Measurements from ENCODE around the gene CALML6. TPM values are rescaled to one million over a fixed set of nuclear protein-coding genes. Genes with fewer than 3 reads are reported as not detected.

Gene CALML6
- total RNA-seq, 1 experiment from 2014 or later, result 1.9 TPM

DNA sequence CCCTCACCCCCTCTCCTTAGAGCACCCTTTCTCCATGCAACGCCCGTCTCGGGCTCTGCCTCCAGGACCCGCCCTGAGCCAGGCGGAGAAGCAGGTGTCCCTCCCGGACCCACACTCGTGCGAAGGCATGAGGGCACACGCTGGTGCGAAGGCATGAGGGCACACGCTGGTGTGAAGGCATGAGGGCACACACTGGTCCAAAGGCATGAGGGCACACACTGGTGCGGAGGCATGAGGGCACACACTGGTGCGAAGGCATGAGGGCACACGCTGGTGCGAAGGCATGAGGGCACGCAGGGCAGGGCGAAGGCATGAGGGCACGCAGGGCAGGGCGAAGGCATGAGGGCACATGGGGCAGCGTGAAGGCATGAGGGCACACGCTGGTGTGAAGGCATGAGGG is 9.8 kb downstream of the CALML6 start:
- POLR2A ChIA-PET, result no interaction called here
- no peak for DNase-seq (ENCODE audit: low spot score)
- CTCF ChIA-PET, result interaction anchor here (0.6 to 3.4 kb wide), 5 partner anchors 13 to 296 kb away, joined by 3 to 23 read pairs (median 5); no protein-coding TSS in a partner anchor
- Mint-ChIP-seq H3K4me3 (no peak overlapping the region), H3K36me3 (no peaks in the 10 kb centered on the region), H3K4me1 (no peaks in the 10 kb centered on the region), H3K27ac (no peak overlapping the region), H3K27me3 (ENCODE audit: low read depth) (no peaks in the 10 kb centered on the region), H3K9me3 (peaks cover 4% of the 10 kb centered on the region)
- no peak for TF ChIP-seq RORB (CRISPR knock-in tag; IDR thresholded peaks at IDR 0.05)
- TF ChIP-seq NR2C2 (CRISPR knock-in tag; IDR thresholded peaks at IDR 0.05), result no peak
- TF ChIP-seq ESRRA (CRISPR knock-in tag; IDR thresholded peaks at IDR 0.05; ENCODE audit: borderline replicate concordance), result no peak
- TF ChIP-seq FOXJ3 (CRISPR knock-in tag; IDR thresholded peaks at IDR 0.05; ENCODE audit: borderline replicate concordance), result no peak
- no peak for ATAC-seq

DNA sequence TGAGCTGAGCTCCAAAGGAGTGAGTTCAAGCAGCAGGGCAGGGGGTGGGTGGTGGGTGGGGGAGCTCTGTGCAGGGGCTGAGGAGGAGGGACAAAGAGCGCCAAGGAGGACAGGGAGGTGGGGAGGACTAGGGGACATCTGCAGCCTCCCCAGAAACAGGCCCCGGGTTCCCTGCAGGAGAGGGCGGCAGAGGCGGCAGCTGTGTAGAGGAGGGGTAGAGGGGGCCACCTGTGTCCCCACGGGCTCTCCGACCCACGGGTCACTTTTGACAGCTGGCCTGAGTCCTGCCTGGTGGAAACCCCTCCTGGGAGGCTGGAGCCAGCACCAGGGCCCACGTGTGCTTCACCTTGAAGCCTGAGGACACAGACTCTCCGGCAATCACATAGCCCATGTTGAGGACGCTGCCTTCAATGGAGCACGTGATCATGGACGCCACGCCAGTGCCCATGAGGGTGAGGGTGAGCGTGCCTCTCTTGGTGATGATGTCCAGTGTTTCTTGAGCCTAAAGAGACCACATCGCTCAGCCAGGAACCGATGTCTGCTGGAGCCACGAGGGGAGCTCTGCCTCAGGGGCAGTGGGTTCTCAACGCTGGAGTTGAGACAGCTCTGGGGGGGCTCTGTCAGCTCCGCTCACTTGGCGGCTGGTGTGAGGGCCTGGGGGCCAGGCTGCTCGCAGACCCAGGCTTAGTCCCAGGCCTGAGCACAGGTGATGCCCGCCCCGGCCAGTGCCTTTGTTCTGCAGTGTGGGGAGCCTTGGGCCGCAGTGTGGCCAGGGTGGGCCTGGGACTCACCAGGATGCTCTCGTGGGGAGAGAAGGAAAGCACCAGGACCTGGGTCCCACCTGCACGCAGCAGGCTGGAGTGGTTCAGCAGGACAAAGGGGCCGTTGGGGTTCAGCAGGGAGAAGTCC is 10.6 kb downstream of the CALML6 start:
- no peak for TF ChIP-seq JUN (CRISPR knock-in tag; IDR thresholded peaks at IDR 0.05)
- TF ChIP-seq, protein P1, sequence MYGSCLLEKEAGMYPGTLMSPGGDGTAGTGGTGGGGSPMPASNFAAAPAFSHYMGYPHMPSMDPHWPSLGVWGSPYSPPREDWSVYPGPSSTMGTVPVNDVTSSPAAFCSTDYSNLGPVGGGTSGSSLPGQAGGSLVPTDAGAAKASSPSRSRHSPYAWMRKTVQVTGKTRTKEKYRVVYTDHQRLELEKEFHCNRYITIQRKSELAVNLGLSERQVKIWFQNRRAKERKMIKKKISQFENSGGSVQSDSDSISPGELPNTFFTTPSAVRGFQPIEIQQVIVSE (CRISPR knock-in tag; IDR thresholded peaks at IDR 0.05; ENCODE audit: borderline replicate concordance), result no peak
- TF ChIP-seq, protein P2, sequence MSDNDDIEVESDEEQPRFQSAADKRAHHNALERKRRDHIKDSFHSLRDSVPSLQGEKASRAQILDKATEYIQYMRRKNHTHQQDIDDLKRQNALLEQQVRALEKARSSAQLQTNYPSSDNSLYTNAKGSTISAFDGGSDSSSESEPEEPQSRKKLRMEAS (CRISPR knock-in tag; IDR thresholded peaks at IDR 0.05), result no peak
- Mint-ChIP-seq H3K27ac (no peak overlapping the region), H3K4me1 (no peaks in the 10 kb centered on the region), H3K27me3 (ENCODE audit: low read depth) (no peaks in the 10 kb centered on the region), H3K36me3 (no peaks in the 10 kb centered on the region), H3K4me3 (no peak overlapping the region), H3K9me3 (peaks cover 4% of the 10 kb centered on the region)
- POLR2A ChIA-PET, result interaction anchor here (0.6 kb wide), 1 partner anchor 527 kb away, joined by 3 read pairs; the partner anchor contains the start of gene CCNL2
- ATAC-seq, result no peak
- CTCF ChIA-PET, result interaction anchor here (0.6 to 3.4 kb wide), 8 partner anchors 14 to 297 kb away, joined by 3 to 23 read pairs (median 4); no protein-coding TSS in a partner anchor
- no peak for DNase-seq (ENCODE audit: low spot score)

DNA sequence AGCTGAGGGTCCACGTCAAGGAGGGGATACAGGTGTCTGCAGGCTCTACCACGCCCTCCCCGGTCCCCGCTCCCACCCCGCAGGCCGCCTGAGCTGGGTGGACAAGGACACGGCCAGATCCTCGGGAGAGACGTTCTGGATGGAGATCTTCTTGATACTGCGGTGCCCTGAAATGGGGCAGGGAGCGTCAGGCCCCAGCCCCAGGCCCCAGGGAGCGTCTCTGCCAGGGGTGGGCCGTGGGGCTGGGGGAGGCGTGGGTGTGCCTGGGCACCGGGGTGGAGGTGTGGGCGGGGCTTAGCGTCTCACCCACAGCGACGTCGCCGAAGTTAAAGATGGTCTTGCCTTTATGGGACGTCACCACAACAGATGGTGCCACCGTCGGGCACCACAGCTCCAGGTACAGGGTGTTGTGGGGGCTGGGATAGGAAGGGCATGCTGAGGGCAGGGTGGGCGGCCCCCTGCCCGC is 11.3 kb downstream of the CALML6 start:
- no peak for ATAC-seq
- DNase-seq (ENCODE audit: low spot score), result no peak
- CTCF ChIA-PET, result interaction anchor here (0.9 to 2.7 kb wide), 4 partner anchors 18 to 149 kb away, joined by 3 to 12 read pairs (median 6); no protein-coding TSS in a partner anchor
- Mint-ChIP-seq H3K4me3 (no peak overlapping the region), H3K9me3 (peaks cover 4% of the 10 kb centered on the region), H3K27ac (no peak overlapping the region), H3K36me3 (no peaks in the 10 kb centered on the region), H3K4me1 (no peaks in the 10 kb centered on the region), H3K27me3 (ENCODE audit: low read depth) (no peaks in the 10 kb centered on the region)
- POLR2A ChIA-PET, result interaction anchor here (0.6 kb wide), 1 partner anchor 527 kb away, joined by 3 read pairs; the partner anchor contains the start of gene CCNL2
- TF ChIP-seq ZNF416 (CRISPR knock-in tag; IDR thresholded peaks at IDR 0.05) (no peak), RORB (CRISPR knock-in tag; IDR thresholded peaks at IDR 0.05) (no peak), NFATC4 (CRISPR knock-in tag; IDR thresholded peaks at IDR 0.05) (no peak), ZNF121 (CRISPR knock-in tag; IDR thresholded peaks at IDR 0.05) (no peak), ATF1 (CRISPR knock-in tag; IDR thresholded peaks at IDR 0.05) (no peak), ZBTB21 (CRISPR knock-in tag; IDR thresholded peaks at IDR 0.05; ENCODE audit: borderline replicate concordance) (no peak), FOXJ3 (CRISPR knock-in tag; IDR thresholded peaks at IDR 0.05; ENCODE audit: borderline replicate concordance) (no peak), ZNF138 (CRISPR knock-in tag; conservative IDR thresholded peaks at IDR 0.05) (no peak)
- TF ChIP-seq, protein P3, sequence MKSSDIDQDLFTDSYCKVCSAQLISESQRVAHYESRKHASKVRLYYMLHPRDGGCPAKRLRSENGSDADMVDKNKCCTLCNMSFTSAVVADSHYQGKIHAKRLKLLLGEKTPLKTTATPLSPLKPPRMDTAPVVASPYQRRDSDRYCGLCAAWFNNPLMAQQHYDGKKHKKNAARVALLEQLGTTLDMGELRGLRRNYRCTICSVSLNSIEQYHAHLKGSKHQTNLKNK (CRISPR knock-in tag; IDR thresholded peaks at IDR 0.05), result no peak
- TF ChIP-seq, protein P4, sequence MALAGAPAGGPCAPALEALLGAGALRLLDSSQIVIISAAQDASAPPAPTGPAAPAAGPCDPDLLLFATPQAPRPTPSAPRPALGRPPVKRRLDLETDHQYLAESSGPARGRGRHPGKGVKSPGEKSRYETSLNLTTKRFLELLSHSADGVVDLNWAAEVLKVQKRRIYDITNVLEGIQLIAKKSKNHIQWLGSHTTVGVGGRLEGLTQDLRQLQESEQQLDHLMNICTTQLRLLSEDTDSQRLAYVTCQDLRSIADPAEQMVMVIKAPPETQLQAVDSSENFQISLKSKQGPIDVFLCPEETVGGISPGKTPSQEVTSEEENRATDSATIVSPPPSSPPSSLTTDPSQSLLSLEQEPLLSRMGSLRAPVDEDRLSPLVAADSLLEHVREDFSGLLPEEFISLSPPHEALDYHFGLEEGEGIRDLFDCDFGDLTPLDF (CRISPR knock-in tag; IDR thresholded peaks at IDR 0.05), result no peak
- TF ChIP-seq, protein P5, sequence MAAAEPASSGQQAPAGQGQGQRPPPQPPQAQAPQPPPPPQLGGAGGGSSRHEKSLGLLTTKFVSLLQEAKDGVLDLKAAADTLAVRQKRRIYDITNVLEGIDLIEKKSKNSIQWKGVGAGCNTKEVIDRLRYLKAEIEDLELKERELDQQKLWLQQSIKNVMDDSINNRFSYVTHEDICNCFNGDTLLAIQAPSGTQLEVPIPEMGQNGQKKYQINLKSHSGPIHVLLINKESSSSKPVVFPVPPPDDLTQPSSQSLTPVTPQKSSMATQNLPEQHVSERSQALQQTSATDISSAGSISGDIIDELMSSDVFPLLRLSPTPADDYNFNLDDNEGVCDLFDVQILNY (CRISPR knock-in tag; IDR thresholded peaks at IDR 0.05), result no peak
- TF ChIP-seq, protein P6, sequence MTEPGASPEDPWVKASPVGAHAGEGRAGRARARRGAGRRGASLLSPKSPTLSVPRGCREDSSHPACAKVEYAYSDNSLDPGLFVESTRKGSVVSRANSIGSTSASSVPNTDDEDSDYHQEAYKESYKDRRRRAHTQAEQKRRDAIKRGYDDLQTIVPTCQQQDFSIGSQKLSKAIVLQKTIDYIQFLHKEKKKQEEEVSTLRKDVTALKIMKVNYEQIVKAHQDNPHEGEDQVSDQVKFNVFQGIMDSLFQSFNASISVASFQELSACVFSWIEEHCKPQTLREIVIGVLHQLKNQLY (CRISPR knock-in tag; IDR thresholded peaks at IDR 0.05), result no peak
- TF ChIP-seq, protein P7, sequence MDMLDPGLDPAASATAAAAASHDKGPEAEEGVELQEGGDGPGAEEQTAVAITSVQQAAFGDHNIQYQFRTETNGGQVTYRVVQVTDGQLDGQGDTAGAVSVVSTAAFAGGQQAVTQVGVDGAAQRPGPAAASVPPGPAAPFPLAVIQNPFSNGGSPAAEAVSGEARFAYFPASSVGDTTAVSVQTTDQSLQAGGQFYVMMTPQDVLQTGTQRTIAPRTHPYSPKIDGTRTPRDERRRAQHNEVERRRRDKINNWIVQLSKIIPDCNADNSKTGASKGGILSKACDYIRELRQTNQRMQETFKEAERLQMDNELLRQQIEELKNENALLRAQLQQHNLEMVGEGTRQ (CRISPR knock-in tag; IDR thresholded peaks at IDR 0.05), result no peak
- TF ChIP-seq, protein P8, sequence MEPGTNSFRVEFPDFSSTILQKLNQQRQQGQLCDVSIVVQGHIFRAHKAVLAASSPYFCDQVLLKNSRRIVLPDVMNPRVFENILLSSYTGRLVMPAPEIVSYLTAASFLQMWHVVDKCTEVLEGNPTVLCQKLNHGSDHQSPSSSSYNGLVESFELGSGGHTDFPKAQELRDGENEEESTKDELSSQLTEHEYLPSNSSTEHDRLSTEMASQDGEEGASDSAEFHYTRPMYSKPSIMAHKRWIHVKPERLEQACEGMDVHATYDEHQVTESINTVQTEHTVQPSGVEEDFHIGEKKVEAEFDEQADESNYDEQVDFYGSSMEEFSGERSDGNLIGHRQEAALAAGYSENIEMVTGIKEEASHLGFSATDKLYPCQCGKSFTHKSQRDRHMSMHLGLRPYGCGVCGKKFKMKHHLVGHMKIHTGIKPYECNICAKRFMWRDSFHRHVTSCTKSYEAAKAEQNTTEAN (CRISPR knock-in tag; IDR thresholded peaks at IDR 0.05), result no peak
- TF ChIP-seq, protein P9, sequence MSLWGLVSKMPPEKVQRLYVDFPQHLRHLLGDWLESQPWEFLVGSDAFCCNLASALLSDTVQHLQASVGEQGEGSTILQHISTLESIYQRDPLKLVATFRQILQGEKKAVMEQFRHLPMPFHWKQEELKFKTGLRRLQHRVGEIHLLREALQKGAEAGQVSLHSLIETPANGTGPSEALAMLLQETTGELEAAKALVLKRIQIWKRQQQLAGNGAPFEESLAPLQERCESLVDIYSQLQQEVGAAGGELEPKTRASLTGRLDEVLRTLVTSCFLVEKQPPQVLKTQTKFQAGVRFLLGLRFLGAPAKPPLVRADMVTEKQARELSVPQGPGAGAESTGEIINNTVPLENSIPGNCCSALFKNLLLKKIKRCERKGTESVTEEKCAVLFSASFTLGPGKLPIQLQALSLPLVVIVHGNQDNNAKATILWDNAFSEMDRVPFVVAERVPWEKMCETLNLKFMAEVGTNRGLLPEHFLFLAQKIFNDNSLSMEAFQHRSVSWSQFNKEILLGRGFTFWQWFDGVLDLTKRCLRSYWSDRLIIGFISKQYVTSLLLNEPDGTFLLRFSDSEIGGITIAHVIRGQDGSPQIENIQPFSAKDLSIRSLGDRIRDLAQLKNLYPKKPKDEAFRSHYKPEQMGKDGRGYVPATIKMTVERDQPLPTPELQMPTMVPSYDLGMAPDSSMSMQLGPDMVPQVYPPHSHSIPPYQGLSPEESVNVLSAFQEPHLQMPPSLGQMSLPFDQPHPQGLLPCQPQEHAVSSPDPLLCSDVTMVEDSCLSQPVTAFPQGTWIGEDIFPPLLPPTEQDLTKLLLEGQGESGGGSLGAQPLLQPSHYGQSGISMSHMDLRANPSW (CRISPR knock-in tag; conservative IDR thresholded peaks at IDR 0.05; ENCODE audit: low read depth), result no peak
